GM10847 (cell line): Measurements from ENCODE around the gene GRIA4.

Experiments
- POLR2A ChIP-seq: IDR thresholded peaks from 2 replicates; pipeline ENCODE4 v1.6.1; 2011; ENCODE audit not compliant: insufficient read length; ENCODE audit errors: extremely low read depth

The GRIA4 gene

GRCh38 chr11:106012744-106013143 lies 402.9 kb downstream of the GRIA4 start:
- TF ChIP-seq POLR2A = no peak

GRCh38 chr11:106014035-106014434 lies 404.2 kb downstream of the GRIA4 start:
- TF ChIP-seq POLR2A = no peak

GRCh38 chr11:106014620-106015019 lies 404.7 kb downstream of the GRIA4 start:
- no peak for TF ChIP-seq POLR2A

GRCh38 chr11:106015066-106015465 lies 405.2 kb downstream of the GRIA4 start:
- no peak for TF ChIP-seq POLR2A

- TF ChIP-seq POLR2A = no peak
These were observed 407.2 kb downstream of the GRIA4 start for GRCh38 chr11:106017093-106017492.

GRCh38 chr11:106021181-106021966 lies 411.5 kb downstream of the GRIA4 start:
- no peak for TF ChIP-seq POLR2A

GRCh38 chr11:106021967-106022794 lies 412.3 kb downstream of the GRIA4 start, which contains the start of gene MSANTD4:
Gene MSANTD4, minus strand, starts transcription at chr11:106022240. Its CDS starts 11,323 bp downstream, at chr11:106010917.
- no peak for TF ChIP-seq POLR2A

GRCh38 chr11:106022795-106023275 lies 413.0 kb downstream of the GRIA4 start:
- TF ChIP-seq POLR2A = no peak

GRCh38 chr11:106030609-106031008 lies 420.7 kb downstream of the GRIA4 start:
- TF ChIP-seq POLR2A = no peak

GRCh38 chr11:106031202-106031810 lies 421.4 kb downstream of the GRIA4 start:
- TF ChIP-seq POLR2A = no peak
